Astrocyte of the hippocampus (primary cell): ENCODE data around the gene EXOSC5.
A peak's percentile ranks its signal among the peaks of the same experiment; 100 is the strongest.
"Not testable (repeated sequence)": the region's sequence is repeated elsewhere in the genome, so short reads cannot be mapped to it uniquely, and the experiment has no call there.

Experiments used
- DNase-seq: peaks from one replicate; pipeline ENCODE4 v3.0.0; 2011; ENCODE audit warnings: low read depth, low spot score

Gene EXOSC5

GRCh38 chr19:41350735-41351338 lies 46.3 kb downstream of the EXOSC5 start:
- DNase-seq: no peak

GRCh38 chr19:41346916-41347315 lies 50.2 kb downstream of the EXOSC5 start:
- DNase-seq: not testable (repeated sequence)

GRCh38 chr19:41344162-41344561 lies 53.0 kb downstream of the EXOSC5 start:
- no peak for DNase-seq

- DNase-seq: no peak
Measured at GRCh38 chr19:41341669-41342490, 55.3 kb downstream of the EXOSC5 start.

GRCh38 chr19:41339936-41340335 lies 57.2 kb downstream of the EXOSC5 start:
- peak; percentile 53 for DNase-seq
